Activated CD8-positive, alpha-beta memory T cell treated with anti-CD3 and anti-CD28 coated beads for 24 hours (primary cell): ENCODE results near the gene PPP1R12B.

Source experiments
- DNase-seq: peaks from one replicate; pipeline ENCODE4 v3.0.0-alpha.2; 2020

Gene PPP1R12B, protein sequence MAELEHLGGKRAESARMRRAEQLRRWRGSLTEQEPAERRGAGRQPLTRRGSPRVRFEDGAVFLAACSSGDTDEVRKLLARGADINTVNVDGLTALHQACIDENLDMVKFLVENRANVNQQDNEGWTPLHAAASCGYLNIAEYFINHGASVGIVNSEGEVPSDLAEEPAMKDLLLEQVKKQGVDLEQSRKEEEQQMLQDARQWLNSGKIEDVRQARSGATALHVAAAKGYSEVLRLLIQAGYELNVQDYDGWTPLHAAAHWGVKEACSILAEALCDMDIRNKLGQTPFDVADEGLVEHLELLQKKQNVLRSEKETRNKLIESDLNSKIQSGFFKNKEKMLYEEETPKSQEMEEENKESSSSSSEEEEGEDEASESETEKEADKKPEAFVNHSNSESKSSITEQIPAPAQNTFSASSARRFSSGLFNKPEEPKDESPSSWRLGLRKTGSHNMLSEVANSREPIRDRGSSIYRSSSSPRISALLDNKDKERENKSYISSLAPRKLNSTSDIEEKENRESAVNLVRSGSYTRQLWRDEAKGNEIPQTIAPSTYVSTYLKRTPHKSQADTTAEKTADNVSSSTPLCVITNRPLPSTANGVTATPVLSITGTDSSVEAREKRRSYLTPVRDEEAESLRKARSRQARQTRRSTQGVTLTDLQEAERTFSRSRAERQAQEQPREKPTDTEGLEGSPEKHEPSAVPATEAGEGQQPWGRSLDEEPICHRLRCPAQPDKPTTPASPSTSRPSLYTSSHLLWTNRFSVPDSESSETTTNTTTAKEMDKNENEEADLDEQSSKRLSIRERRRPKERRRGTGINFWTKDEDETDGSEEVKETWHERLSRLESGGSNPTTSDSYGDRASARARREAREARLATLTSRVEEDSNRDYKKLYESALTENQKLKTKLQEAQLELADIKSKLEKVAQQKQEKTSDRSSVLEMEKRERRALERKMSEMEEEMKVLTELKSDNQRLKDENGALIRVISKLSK

DNA sequence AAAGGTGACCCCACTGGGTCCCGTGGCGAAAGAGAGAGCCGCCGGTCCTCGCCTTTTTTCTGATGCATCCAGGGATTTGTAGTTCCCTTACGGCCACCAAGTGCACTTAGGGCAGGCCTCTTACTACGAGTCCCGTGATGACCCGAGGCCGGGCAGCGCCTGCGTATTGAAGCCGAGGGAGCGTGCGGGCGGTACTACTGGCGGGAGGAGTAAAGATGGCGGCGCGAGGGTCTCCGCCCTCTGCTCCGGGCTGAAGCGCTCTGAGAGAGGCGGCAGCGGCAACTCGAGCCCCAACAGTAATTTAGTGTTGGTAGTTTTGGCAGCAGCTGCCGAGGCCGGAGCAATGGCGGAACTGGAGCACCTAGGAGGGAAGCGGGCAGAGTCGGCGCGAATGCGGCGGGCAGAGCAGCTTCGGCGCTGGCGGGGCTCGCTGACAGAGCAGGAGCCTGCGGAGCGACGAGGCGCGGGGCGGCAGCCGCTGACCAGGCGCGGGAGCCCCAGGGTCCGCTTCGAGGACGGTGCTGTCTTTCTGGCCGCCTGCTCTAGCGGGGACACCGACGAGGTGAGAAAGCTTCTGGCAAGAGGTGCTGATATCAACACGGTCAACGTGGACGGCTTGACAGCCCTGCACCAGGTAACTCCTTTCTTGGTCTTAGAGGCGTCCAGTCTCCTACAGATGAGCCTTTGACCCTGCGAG, at the start of gene PPP1R12B:
Gene PPP1R12B (plus strand): TSS at position 191 of the 697 bp plus-strand sequence. CDS start 153 bp downstream, at position 344.
- peak; percentile 95 for DNase-seq

DNA sequence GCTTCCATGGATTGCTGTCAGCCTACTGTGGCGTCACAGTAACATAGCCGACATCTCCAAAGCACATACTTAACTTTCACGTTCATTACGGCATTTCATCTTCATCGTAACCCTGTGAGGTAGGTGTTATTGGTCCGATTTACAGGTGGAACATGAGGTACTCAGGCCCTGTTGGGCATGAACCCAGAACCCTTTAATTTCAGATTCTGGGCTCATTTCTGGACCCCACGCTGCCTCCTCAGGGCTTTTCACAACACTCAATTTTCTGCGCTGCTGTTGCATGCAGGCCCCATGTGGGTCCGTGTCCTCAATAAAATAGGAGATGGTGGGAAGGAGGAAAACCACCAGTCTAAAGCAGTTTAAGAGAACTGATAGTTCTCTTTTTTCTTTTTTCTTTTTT, 46.3 kb upstream of the PPP1R12B start:
- no peak for DNase-seq

DNA sequence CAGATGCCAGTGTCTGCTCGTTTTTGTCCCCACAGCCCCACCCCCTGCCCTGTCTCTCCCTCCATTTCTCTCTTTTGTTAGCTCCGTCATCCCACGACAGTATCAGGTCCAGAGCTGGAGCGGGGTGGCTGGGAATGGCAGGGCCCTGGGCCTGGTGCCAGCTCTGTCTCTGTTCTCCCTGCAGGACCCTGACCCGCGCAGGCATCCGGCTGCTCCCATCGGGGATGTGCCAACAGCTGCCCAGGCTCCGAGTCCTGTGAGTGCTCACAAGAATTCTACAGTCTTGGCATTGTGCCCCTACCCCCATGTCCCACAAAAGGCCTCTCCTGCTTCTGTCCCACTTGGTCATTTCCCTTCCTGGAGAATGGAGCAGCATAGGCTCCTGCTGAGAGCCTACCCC, 44.1 kb upstream of the PPP1R12B start:
- no peak for DNase-seq

DNA sequence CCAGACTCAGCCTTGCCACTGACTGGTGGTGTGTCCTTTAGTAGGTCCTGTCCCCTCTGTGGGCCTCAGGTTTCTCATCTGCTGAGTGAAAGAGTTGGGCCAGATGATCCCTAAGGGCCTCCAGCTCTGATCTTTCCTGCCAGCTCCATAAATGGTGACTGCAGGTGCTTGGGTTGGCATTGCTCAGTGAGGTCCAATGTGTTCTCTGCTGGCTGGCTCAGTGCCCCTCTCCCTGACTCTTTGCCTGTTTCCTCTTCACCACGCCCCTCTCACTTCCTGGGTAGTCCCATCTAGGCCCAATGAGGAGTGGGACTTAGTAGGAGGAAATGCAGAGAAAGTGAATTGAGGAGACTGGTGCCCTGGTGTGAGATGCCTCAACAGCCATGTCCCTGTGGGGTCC, 43.3 kb upstream of the PPP1R12B start:
- DNase-seq: no peak

DNA sequence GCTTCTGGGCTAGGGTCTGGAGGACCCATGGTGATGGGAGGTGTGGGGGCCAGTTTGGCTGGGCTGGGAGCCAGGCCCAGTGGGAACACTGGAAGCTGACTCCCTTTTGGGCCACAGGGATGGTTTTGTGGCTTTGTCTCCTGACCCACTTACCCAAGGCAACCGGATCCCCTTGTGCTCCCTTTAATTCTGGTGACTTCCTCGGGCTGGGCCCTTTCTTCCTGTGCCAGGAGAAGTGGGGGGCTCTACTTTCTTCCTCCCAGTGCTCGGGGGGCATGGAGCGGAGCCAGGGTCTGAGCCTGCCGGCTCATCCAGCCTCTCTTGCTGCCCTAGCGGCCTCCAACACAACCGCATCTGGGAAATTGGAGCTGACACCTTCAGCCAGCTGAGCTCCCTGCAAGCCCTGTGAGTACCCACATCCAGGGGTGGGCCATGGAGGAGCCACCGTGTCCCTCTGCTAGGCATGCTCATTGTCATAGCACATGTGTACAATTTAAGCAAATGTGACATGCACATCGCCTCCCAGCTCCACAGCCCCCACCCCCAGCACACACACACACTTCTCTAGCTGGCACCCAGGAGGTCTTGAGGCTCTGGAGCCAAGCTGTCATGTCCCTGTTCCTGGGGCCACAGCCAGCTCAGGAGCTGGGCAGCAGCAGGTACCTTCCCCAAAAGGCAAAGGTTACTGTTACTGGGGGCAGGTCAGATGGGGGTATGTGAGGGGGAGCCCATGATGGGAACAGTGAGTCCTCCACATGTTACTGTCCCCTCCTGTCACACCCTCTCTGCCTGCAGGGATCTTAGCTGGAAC, 41.8 kb upstream of the PPP1R12B start:
- DNase-seq: no peak

DNA sequence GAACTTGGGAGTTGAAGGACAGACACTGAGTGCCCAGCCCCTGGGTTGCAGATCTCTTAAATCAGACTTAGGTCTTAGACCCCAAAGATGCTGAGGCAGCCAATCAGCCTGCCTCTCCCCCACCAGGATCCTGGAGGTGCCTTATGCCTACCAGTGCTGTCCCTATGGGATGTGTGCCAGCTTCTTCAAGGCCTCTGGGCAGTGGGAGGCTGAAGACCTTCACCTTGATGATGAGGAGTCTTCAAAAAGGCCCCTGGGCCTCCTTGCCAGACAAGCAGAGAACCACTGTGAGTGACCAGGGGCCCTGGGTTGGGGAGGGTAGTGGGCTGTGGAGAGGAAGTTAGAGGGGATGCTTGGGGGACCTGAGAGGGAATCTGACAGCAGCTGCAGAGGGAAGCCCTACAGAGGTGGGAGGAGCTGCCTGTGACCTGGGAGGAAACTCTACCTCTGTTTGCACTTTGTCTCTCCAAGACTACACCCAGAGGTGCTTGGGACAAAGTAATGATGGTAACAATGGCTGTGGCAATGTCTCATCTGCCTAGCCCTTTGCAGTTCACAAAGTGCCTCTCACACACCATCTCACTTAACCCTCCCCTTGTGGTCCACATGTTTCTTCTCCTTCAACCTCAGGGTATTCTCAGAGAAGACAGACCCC, 38.3 kb upstream of the PPP1R12B start:
- DNase-seq: no peak

DNA sequence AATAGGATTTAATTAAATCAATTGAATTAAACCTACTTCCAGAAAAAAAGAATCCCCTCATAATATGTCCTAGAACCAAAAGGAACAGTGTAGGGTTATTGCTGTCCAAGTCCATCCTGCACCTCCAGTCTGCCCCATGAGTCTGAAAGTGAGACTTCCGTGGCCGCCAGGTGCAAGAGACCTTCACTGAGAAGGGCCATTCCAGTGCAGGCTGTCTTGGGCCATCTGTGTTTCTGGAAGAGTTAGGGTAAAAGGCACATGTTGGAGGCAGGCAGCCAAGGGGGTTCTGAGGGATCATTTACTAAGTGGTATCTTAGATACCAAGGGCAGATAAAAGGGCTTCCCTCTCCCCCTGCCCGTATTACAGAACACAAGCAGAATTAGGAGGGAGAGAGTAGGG, 37.8 kb upstream of the PPP1R12B start:
- no peak for DNase-seq

DNA sequence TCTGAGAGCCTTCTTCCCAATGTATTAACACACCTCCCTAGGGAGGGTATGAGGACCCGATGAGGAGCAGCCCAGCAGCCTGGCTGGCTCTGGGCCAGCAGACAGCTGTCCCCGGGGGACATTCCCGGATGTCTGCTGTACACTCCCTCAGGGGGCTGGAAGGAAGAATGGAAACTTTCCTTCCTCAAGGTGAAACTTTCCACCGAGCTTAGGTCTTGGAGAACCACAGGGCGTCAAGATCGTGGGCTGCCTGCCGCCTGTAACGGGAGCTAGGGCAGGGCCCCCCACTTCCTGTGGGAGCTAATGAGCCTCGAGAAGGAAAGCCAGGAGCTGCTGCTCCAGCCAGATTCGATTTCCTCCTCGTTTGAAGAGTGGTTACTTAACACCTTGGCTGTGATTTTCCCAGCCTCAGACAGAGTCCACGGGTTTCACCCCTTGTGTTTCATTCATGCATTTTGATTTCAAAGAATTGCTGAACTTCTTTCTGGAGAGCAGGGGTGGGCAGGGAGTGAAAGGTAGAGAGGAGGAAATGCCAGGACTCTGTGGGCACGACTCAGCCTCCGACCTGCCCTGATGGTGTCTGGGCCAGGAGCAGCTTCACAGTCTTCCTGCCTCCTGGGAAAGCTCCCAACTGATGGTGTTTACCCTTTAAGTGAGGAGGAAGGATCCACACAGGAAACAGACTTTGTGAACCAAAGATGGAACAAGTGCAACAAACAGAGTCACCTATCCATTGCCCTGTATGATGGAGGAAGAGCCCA, 36.4 kb upstream of the PPP1R12B start:
- DNase-seq: no peak

DNA sequence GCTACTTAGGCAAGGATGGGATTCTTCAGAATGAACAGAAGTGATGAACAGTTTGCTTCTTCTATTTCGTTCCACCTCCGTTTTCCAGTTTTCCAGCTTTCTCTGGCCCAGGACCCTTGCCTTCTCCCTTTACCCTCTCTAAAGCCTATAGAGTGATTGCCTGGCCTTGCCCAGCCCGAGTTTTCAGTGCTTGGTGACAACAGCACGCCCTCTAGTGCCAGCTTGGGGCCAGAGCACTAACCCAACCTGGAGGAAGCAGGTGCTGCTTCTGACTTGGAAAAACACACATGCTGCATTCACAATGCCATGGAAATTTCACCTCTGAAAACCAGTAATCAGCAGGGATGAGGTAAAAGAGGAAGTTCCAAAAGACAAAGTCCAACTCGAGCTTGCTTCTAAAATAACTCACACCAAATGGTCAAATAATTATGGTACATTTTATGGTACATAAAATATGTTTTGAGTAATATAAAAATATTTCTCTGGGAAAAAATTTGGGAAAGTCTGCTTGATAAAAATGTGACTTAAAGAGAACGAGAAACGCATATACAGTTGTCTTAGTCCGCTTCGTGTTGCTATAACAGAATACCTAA, 32.8 kb upstream of the PPP1R12B start:
- DNase-seq: peak; percentile 87

DNA sequence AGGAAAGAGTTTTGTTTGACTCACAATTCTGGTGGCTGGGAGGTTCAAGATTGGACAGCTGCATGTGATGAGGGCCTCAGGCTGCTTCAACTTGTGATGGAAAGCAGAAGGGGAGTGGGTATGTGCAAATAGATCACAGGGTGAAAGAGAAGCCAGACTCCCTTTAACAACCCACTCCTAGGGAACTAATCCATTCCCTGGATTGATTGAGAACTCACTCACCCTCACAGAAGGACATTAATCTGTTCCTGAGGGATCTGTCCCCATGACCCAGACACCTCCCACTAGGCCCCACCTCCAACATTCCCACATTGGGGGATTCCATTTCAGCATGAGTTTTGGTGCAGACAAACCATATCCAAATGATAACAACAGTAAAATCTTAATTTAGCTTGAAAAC, 32.3 kb upstream of the PPP1R12B start:
- DNase-seq: no peak

DNA sequence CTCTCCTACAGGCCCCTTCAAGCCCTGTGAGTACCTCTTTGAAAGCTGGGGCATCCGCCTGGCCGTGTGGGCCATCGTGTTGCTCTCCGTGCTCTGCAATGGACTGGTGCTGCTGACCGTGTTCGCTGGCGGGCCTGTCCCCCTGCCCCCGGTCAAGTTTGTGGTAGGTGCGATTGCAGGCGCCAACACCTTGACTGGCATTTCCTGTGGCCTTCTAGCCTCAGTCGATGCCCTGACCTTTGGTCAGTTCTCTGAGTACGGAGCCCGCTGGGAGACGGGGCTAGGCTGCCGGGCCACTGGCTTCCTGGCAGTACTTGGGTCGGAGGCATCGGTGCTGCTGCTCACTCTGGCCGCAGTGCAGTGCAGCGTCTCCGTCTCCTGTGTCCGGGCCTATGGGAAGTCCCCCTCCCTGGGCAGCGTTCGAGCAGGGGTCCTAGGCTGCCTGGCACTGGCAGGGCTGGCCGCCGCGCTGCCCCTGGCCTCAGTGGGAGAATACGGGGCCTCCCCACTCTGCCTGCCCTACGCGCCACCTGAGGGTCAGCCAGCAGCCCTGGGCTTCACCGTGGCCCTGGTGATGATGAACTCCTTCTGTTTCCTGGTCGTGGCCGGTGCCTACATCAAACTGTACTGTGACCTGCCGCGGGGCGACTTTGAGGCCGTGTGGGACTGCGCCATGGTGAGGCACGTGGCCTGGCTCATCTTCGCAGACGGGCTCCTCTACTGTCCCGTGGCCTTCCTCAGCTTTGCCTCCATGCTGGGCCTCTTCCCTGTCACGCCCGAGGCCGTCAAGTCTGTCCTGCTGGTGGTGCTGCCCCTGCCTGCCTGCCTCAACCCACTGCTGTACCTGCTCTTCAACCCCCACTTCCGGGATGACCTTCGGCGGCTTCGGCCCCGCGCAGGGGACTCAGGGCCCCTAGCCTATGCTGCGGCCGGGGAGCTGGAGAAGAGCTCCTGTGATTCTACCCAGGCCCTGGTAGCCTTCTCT, 30.3 kb upstream of the PPP1R12B start:
- peak; percentile 45 for DNase-seq

DNA sequence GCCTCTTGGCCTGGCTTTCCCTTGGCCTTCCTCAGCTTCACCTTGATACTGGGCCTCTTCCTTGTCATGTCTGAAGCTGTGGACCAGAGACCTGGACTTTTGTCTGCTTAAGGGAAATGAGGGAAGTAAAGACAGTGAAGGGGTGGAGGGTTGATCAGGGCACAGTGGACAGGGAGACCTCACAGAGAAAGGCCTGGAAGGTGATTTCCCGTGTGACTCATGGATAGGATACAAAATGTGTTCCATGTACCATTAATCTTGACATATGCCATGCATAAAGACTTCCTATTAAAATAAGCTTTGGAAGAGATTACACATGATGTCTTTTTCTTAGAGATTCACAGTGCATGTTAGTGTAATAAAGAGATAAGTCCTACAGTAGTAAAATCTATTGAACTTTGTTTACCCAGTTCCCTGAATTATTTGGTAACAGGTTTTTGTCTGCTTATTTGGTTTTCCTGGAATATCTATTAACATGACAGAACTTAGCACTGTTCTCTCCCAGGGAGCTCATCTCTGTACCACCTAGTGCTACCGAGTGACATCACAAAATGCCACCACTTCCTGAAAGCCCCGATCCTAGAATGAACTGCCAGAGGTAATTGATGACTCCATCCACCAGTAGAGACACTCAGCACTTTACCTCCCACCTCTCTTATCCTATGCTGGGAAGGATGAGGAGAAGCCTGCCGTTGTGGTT, 29.0 kb upstream of the PPP1R12B start:
- DNase-seq: peak; percentile 11

DNA sequence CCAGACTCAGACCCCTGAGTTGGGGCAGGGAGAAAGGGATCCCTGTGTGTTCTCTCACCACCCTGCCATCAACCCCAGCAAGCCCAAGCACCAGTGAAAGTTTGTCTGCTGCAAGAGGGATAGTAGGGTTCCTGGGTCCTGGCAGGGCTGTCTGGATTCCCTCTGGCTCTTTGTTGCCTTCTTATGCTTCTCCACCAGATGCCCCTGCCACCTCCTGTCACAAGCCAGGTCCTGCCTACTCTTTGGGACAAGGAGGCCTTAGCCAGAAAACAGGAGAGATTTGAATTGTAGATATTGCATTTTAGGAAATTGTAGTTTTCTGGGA, 28.5 kb upstream of the PPP1R12B start:
- no peak for DNase-seq

DNA sequence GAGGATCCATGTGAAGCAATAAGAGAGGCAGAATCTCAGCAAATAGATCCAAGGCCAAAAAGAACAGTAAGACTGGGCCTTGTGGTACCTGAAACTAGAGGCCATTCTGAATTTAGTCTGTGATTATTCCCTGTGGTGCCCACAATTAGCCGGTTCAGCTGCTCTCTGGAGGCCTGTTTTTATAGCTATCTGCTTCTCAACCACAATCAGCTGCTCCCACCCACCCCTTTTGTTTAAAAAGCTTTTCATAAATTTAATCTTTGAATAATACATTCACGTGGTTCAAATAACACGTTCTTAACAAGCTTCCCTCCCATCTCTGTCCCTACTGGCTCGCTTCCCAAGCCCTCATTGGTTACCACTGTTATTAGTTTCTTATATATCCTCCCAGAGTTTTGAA, 24.8 kb upstream of the PPP1R12B start:
- no peak for DNase-seq

DNA sequence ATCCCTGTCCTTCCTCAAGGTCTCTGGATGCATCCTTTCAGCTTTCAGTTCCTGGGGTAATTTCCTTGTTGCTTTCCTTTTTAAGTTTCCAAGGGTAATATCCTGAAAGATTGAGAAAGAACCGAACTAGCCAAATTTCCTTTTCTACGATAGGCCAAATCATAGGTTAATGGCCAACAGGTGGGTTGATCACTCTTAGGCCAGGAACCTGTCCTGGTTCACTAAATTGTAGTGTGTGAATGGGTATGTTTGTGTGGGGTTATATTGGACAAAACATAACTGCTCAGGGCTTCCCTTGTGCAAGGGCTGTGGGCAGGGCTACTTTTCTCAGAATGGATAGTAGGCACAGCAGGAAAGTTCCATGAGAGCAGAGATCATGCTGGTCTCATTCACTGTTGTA, 23.9 kb upstream of the PPP1R12B start:
- no peak for DNase-seq

DNA sequence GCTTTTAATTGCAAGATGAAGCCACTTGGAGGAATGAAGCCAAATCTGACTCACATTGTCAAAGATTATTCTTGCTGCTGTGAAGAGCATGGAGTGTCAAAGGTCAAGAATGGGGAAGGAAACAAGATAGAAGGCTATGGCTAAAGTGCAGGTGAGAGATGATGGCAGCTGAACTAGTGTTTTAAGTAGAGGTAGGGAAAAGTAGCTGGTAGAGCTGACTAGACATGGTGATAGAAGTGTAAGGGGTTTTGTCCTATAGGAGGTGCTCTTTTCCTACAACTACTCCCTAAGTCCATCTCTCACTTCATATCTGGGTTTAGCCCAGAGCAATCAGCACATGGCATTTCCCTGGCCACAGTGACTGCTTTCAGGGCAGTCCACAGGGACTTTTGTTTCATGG, 18.6 kb upstream of the PPP1R12B start:
- no peak for DNase-seq

DNA sequence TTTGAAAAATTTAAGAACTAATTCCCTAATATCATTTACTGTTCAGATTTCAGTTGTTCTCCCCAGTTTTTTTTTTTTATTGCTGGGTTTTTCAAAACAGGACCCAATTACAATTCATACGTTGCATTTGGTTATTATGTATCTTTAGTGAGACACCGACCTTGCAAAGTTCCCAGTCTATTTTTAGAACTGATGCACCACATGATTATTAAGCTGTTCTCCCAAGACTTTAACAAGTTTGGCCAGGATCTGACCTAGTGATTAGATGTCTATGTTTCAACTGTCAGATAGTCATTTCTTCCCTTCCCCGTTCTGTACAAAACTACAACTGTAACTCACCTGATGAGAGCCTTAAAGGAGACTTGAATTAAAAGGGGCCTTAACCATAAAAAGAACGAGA, 14.6 kb upstream of the PPP1R12B start:
- DNase-seq: no peak

DNA sequence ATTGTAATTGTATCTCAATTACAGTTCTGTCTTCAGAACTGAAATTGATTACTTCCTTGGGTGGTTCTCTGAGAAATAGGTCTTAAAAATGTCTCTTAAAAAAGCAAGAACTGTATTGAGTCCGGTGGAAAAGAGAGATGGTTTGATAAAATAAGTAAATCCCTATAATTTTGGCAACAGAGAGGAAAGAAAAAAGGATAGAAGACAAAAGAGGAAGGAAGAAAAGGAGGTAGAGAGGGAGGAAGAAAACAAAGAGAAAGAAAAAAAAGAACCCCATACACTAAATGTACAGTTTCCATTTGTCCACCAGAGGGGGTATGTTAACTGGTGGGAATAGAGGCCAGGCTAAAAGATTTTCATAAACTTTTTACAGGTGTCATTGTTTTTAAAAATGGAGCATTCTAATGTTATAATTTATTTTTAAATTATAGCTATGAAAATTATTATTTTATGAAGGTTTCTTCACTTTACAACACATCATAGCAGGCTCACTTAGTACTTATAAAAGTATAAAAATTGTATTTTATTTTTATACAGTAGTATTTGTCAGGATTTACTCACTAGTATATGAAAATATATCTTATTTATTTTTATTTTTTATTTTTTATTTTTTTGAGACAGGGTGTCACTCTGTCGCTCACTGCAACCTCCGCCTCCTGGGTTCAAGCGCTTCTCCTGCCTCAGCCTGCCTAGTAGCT, 4.7 kb upstream of the PPP1R12B start:
- DNase-seq: no peak
